ENCODE data around the gene IFFO2. TPM values are rescaled to one million over a fixed set of nuclear protein-coding genes. Genes with fewer than 3 reads are reported as not detected.

IFFO2 gene
- total and polyA plus RNA-seq, 4 donors, result 0.88 to 7.4 (median 3.0) TPM

GRCh38 chr1:18928406-18928805 lies 28.1 kb downstream of the IFFO2 start:
- Histone ChIP-seq H3K36me3 (ENCODE audit: control insufficient read depth in 4 of 4, insufficient read depth in 3 of 4, low read depth in 1 of 4, low read length in 3 of 4) (no peaks in the 10 kb centered on the region), H3K4me1 (ENCODE audit: control insufficient read depth in 4 of 4, insufficient read depth in 4 of 4, low read length in 3 of 4) (peaks cover 2 to 19% (median 4%) of the 10 kb centered on the region in 4 donors), H3K9me3 (ENCODE audit: control insufficient read depth in 4 of 4, low read length in 3 of 4) (no peaks in the 10 kb centered on the region), H3K4me3 (ENCODE audit: low read depth in 1 of 3, low read length in 3 of 3) (no peak overlapping the region), H3K9ac (ENCODE audit: low read depth in 1 of 2, low read length in 2 of 2) (no peak overlapping the region), H3K27me3 (ENCODE audit: control insufficient read depth in 4 of 4, insufficient read depth in 4 of 4, low read length in 3 of 4) (no peaks in the 10 kb centered on the region), H3K27ac (ENCODE audit: low read depth in 1 of 2, low read length in 2 of 2) (no peak overlapping the region)
- no peak for DNase-seq (ENCODE audit: low spot score)
- 89% methylated on average over 8 of the region's 8 CpGs for WGBS
- no peak for TF ChIP-seq GABPA (IDR thresholded peaks at IDR 0.05 in 1 of 2, conservative IDR thresholded peaks at IDR 0.05 in 1 of 2)
- TF ChIP-seq, protein P1, sequence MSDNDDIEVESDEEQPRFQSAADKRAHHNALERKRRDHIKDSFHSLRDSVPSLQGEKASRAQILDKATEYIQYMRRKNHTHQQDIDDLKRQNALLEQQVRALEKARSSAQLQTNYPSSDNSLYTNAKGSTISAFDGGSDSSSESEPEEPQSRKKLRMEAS (IDR thresholded peaks at IDR 0.05), result no peak
- TF ChIP-seq YY1 (IDR thresholded peaks at IDR 0.05), result no peak
- TF ChIP-seq SP1 (IDR thresholded peaks at IDR 0.05), result no peak
- TF ChIP-seq, protein P2, sequence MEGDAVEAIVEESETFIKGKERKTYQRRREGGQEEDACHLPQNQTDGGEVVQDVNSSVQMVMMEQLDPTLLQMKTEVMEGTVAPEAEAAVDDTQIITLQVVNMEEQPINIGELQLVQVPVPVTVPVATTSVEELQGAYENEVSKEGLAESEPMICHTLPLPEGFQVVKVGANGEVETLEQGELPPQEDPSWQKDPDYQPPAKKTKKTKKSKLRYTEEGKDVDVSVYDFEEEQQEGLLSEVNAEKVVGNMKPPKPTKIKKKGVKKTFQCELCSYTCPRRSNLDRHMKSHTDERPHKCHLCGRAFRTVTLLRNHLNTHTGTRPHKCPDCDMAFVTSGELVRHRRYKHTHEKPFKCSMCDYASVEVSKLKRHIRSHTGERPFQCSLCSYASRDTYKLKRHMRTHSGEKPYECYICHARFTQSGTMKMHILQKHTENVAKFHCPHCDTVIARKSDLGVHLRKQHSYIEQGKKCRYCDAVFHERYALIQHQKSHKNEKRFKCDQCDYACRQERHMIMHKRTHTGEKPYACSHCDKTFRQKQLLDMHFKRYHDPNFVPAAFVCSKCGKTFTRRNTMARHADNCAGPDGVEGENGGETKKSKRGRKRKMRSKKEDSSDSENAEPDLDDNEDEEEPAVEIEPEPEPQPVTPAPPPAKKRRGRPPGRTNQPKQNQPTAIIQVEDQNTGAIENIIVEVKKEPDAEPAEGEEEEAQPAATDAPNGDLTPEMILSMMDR (IDR thresholded peaks at IDR 0.05; ENCODE audit: low read depth, low read length, missing input control), result no peak
- TF ChIP-seq HNF4A (conservative IDR thresholded peaks at IDR 0.05), result no peak
- TF ChIP-seq, protein P3, sequence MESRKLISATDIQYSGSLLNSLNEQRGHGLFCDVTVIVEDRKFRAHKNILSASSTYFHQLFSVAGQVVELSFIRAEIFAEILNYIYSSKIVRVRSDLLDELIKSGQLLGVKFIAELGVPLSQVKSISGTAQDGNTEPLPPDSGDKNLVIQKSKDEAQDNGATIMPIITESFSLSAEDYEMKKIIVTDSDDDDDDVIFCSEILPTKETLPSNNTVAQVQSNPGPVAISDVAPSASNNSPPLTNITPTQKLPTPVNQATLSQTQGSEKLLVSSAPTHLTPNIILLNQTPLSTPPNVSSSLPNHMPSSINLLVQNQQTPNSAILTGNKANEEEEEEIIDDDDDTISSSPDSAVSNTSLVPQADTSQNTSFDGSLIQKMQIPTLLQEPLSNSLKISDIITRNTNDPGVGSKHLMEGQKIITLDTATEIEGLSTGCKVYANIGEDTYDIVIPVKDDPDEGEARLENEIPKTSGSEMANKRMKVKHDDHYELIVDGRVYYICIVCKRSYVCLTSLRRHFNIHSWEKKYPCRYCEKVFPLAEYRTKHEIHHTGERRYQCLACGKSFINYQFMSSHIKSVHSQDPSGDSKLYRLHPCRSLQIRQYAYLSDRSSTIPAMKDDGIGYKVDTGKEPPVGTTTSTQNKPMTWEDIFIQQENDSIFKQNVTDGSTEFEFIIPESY (IDR thresholded peaks at IDR 0.05), result no peak
- TF ChIP-seq EGR1 (IDR thresholded peaks at IDR 0.05; ENCODE audit: low read depth in 2 of 2), result no peak
- no peak for TF ChIP-seq RAD21 (IDR thresholded peaks at IDR 0.05)
- no peak for TF ChIP-seq FOXA1 (IDR thresholded peaks at IDR 0.05)
- no peak for TF ChIP-seq ATF3 (IDR thresholded peaks at IDR 0.05)
- no peak for TF ChIP-seq RXRA (IDR thresholded peaks at IDR 0.05)
- TF ChIP-seq FOXA2 (IDR thresholded peaks at IDR 0.05), result no peak
- no peak for TF ChIP-seq TAF1 (conservative IDR thresholded peaks at IDR 0.05)
- no peak for TF ChIP-seq HNF4G (IDR thresholded peaks at IDR 0.05)
- no peak for TF ChIP-seq JUND (IDR thresholded peaks at IDR 0.05)
- no peak for TF ChIP-seq NR2F2 (IDR thresholded peaks at IDR 0.05)
- TF ChIP-seq, protein P4, sequence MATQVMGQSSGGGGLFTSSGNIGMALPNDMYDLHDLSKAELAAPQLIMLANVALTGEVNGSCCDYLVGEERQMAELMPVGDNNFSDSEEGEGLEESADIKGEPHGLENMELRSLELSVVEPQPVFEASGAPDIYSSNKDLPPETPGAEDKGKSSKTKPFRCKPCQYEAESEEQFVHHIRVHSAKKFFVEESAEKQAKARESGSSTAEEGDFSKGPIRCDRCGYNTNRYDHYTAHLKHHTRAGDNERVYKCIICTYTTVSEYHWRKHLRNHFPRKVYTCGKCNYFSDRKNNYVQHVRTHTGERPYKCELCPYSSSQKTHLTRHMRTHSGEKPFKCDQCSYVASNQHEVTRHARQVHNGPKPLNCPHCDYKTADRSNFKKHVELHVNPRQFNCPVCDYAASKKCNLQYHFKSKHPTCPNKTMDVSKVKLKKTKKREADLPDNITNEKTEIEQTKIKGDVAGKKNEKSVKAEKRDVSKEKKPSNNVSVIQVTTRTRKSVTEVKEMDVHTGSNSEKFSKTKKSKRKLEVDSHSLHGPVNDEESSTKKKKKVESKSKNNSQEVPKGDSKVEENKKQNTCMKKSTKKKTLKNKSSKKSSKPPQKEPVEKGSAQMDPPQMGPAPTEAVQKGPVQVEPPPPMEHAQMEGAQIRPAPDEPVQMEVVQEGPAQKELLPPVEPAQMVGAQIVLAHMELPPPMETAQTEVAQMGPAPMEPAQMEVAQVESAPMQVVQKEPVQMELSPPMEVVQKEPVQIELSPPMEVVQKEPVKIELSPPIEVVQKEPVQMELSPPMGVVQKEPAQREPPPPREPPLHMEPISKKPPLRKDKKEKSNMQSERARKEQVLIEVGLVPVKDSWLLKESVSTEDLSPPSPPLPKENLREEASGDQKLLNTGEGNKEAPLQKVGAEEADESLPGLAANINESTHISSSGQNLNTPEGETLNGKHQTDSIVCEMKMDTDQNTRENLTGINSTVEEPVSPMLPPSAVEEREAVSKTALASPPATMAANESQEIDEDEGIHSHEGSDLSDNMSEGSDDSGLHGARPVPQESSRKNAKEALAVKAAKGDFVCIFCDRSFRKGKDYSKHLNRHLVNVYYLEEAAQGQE (IDR thresholded peaks at IDR 0.05), result no peak

Measured in liver (tissue), 9 donors.